A549 (cell line): ENCODE results near the gene GINS1. TPM values are rescaled to one million over a fixed set of nuclear protein-coding genes. Genes with fewer than 3 reads are reported as not detected.

Source experiments
- ATAC-seq, 2 experiments: fragments of 200-7000 bp in 1 of 2; fragments of >200 bp in 1 of 2; cut with Nextera tagmentation in 1 of 2; cut with Tn5 transposase in 1 of 2; 3 replicates each; pipeline versions ENCODE4 v1.8.0 to v1.9.1; 2018 to 2020; ENCODE audit warnings: mild to moderate bottlenecking in 1 of 2, moderate library complexity in 1 of 2
- CTCF ChIA-PET: fragments of 300-600 bp; sonication (Branson Sonifier 250); formaldehyde crosslinking; extraction: SDS; loops from one replicate; lab custom pipeline; 2021; ENCODE audit warnings: antibody characterized with exemption, inconsistent platforms; lab: Yijun Ruan, JAX
- POLR2A ChIA-PET: fragments of 350-600 bp; formaldehyde crosslinking; extraction: SDS; loops from one replicate; lab custom pipeline; 2021; ENCODE audit warnings: antibody characterized with exemption, inconsistent platforms; lab: Yijun Ruan, JAX
- DNase-seq, 2 experiments: peaks; one replicate each; pipeline versions ENCODE4 v3.0.0 to v3.0.0-alpha.2; 2011 to 2016; ENCODE audit warnings: low read depth in 1 of 2, low spot score in 1 of 2
- FAIRE-seq: peaks from 2 replicates; lab custom pipeline; 2011; peaks lifted over from hg19 to GRCh38; lab: Jason Lieb, UNC
- H3K27ac ChIP-seq, 2 experiments: fragments of >200 bp; sonication (Bioruptor Twin); formaldehyde crosslinking; 3 replicates each; pipeline ENCODE4 v1.5.1; 2016 to 2017
- H3K4me1 ChIP-seq: fragments of >200 bp; sonication (Bioruptor Twin); formaldehyde crosslinking; 3 replicates; pipeline ENCODE4 v1.6.1; 2016
- H3K4me2 ChIP-seq: fragments of >200 bp; sonication (Bioruptor Twin); formaldehyde crosslinking; 3 replicates; pipeline ENCODE4 v1.6.1; 2016
- H3K4me3 ChIP-seq: fragments of >200 bp; sonication (Bioruptor Twin); formaldehyde crosslinking; 3 replicates; pipeline ENCODE4 v1.5.1; 2016
- H3K9me3 ChIP-seq: fragments of >200 bp; sonication (Bioruptor Twin); formaldehyde crosslinking; 3 replicates; pipeline ENCODE4 v1.6.1; 2016
- CBX2 ChIP-seq: fragments of 200-600 bp; sonication (generic); IDR thresholded peaks from 2 replicates; pipeline ENCODE4 v1.6.1; 2016; ENCODE audit warnings: low read depth, mild to moderate bottlenecking, borderline replicate concordance
- EHF ChIP-seq: fragments of 250-450 bp; sonication (Bioruptor Pico); IDR thresholded peaks from 2 replicates; pipeline ENCODE4 v1.5.0; 2020; ENCODE audit warnings: mild to moderate bottlenecking
- FOSB ChIP-seq: fragments of 250-450 bp; sonication (Bioruptor Pico); IDR thresholded peaks from 2 replicates; pipeline ENCODE4 v1.5.0; 2020; ENCODE audit warnings: mild to moderate bottlenecking, moderate library complexity
- FOSL2 ChIP-seq, 2 experiments: fragments of 450-650 bp in 1 of 2; fragments of >200 bp in 1 of 2; sonication (Bioruptor Twin) in 1 of 2; formaldehyde crosslinking; IDR thresholded peaks; 2 replicates each; pipeline versions ENCODE4 v1.5.0 to v1.6.1; 2016 to 2020; ENCODE audit warnings: mild to moderate bottlenecking in 1 of 2, moderate library complexity in 1 of 2
- GATA3 ChIP-seq: IDR thresholded peaks from 2 replicates; pipeline ENCODE4 v1.6.1; 2012; ENCODE audit warnings: borderline replicate concordance
- HOXA7 ChIP-seq: fragments of 250-450 bp; sonication (Bioruptor Pico); IDR thresholded peaks from 2 replicates; pipeline ENCODE4 v1.5.0; 2020; ENCODE audit warnings: mild to moderate bottlenecking, moderate library complexity
- KDM1A ChIP-seq: fragments of 200-600 bp; sonication (generic); IDR thresholded peaks from 2 replicates; pipeline ENCODE4 v1.6.1; 2016; ENCODE audit warnings: low read depth, mild to moderate bottlenecking
- KDM5A ChIP-seq: fragments of 200-600 bp; sonication (generic); IDR thresholded peaks from 2 replicates; pipeline ENCODE4 v1.6.1; 2016; ENCODE audit warnings: antibody characterized with exemption, mild to moderate bottlenecking
- MYC ChIP-seq: IDR thresholded peaks from 2 replicates; pipeline ENCODE4 v1.6.1; 2012; ENCODE audit warnings: mild to moderate bottlenecking, inconsistent platforms, low read length, improper control_type of control experiment, borderline replicate concordance
- NPAS2 ChIP-seq: fragments of 250-450 bp; sonication (Bioruptor Pico); IDR thresholded peaks from 2 replicates; pipeline ENCODE4 v1.8.0; 2022; ENCODE audit warnings: mild to moderate bottlenecking, moderate library complexity, borderline replicate concordance
- POLR2AphosphoS2 ChIP-seq: conservative IDR thresholded peaks from 2 replicates; pipeline ENCODE4 v1.6.1; 2012; ENCODE audit warnings: low read length, improper control_type of control experiment, inconsistent platforms
- RAD21 ChIP-seq, 2 experiments: fragments of >200 bp in 1 of 2; sonication (Bioruptor Twin) in 1 of 2; formaldehyde crosslinking in 1 of 2; IDR thresholded peaks in 1 of 2; conservative IDR thresholded peaks in 1 of 2; 2 replicates in 1 of 2; 3 replicates in 1 of 2; pipeline ENCODE4 v1.6.1; 2012 to 2018; ENCODE audit warnings: inconsistent platforms in 1 of 2
- RARB ChIP-seq: fragments of 250-450 bp; sonication (Bioruptor Pico); IDR thresholded peaks from 2 replicates; pipeline ENCODE4 v1.8.0; 2021; ENCODE audit warnings: mild to moderate bottlenecking, moderate library complexity
- RFX5 ChIP-seq: fragments of 450-650 bp; IDR thresholded peaks from 2 replicates; pipeline ENCODE4 v1.7.1; 2014; ENCODE audit warnings: antibody characterized with exemption, mild to moderate bottlenecking, moderate library complexity
- SREBF2 ChIP-seq: fragments of 450-650 bp; IDR thresholded peaks from 2 replicates; pipeline ENCODE4 v1.6.1; 2014; ENCODE audit warnings: mild to moderate bottlenecking, moderate library complexity
- TP53 ChIP-seq: fragments of 250-450 bp; sonication (Bioruptor Pico); IDR thresholded peaks from 2 replicates; pipeline ENCODE4 v1.5.0; 2021; ENCODE audit warnings: mild to moderate bottlenecking, moderate library complexity
- ZC3H11A ChIP-seq: fragments of 450-650 bp; IDR thresholded peaks from 2 replicates; pipeline ENCODE4 v1.6.1; 2014; ENCODE audit warnings: antibody characterized with exemption, mild to moderate bottlenecking
- ZSCAN20 ChIP-seq: fragments of 250-450 bp; sonication (Bioruptor Pico); IDR thresholded peaks from 2 replicates; pipeline ENCODE4 v1.8.0; 2022; ENCODE audit warnings: mild to moderate bottlenecking, moderate library complexity
- WGBS: methylation state at CpG from one replicate; pipeline ENCODE4 v1.1.6; 2017; ENCODE audit errors: missing lambda C conversion rate; 5-methylcytosine and 5-hydroxymethylcytosine counted together
- polyA plus RNA-seq, 4 experiments: library from polyadenylated mRNA; depleted of rRNA in 3 of 4; stranded (reverse); fragments of >200 nt; fragmentation: RNase III in 1 of 4; extraction: RNeasy Plus Mini Kit Qiagen cat#74134 plus additional on column Dnase treatment in 1 of 4; gene quantifications; 2 replicates in 3 of 4; 3 replicates in 1 of 4; pipeline ENCODE4 v1.2.3, GENCODE V29; 2011 to 2017
- TF ChIP-seq, protein P1 (sequence below): fragments of >200 bp; sonication (Bioruptor Twin); formaldehyde crosslinking; IDR thresholded peaks from 3 replicates; pipeline ENCODE4 v1.6.1; 2016
- TF ChIP-seq, protein P2 (sequence below): fragments of 150-350 bp; IDR thresholded peaks from 2 replicates; pipeline ENCODE4 v1.6.1; 2014; ENCODE audit warnings: low read depth, mild to moderate bottlenecking, low read length

The GINS1 gene
- polyA plus RNA-seq, 2 of the 4 experiments (the other 2 are of a cell fraction) = 34.2 to 46.4 TPM

DNA sequence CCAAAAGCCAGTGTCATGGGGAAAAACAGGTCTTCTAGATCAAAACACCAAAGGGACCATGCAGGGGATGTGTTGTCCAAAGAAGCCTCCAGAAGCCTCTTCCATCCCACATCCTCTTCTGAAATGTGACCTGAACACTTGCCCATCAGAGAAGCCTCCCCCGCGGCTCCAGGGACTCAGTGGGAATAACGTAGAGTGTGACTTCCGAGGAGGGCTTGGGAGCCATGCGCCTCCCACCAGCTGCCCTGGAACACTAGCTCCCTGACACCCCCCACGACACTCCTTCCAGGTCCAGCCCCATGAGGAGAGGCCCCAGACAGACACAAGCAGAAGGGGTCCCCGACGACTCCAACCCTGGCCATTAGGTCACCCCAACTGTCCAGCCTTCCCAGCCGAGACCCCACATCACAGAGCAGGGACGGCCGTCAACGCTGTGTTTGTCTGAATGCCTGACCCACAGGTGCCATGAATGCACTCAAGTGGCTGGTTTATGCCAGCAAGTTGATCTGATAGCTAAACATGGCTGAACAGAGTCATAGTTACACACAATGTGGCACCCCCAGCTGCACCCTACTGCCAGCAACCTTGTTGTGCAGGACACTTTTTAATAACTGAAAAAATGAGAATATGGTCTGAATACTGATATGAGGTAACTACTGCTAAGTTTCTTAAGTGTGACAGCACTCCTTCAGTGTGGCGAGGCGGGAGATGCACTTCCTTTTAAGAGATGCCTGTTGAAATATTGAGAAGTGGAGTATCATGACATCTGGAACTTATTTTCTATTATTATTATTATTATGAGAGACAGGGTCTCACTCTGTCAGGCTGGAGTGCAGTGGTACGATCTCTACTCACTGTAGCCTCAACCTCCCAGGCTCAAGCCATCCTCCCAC is 58.0 kb downstream of the GINS1 start:
- ATAC-seq = no peak
- TF ChIP-seq KDM5A (no peak), HOXA7 (CRISPR knock-in tag) (no peak), TP53 (CRISPR knock-in tag) (no peak), FOSL2 (IDR thresholded peaks at IDR 0.05) (no peak), FOSL2 (CRISPR knock-in tag; IDR thresholded peaks at IDR 0.05) (no peak), RFX5 (no peak)
- TF ChIP-seq, protein P1, sequence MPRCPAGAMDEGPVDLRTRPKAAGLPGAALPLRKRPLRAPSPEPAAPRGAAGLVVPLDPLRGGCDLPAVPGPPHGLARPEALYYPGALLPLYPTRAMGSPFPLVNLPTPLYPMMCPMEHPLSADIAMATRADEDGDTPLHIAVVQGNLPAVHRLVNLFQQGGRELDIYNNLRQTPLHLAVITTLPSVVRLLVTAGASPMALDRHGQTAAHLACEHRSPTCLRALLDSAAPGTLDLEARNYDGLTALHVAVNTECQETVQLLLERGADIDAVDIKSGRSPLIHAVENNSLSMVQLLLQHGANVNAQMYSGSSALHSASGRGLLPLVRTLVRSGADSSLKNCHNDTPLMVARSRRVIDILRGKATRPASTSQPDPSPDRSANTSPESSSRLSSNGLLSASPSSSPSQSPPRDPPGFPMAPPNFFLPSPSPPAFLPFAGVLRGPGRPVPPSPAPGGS = no peak
- no peak overlapping the region for H3K4me3 ChIP-seq
- POLR2A ChIA-PET = no interaction called here
- H3K4me2 ChIP-seq = no peak overlapping the region
- H3K4me1 ChIP-seq = no peaks in the 10 kb centered on the region
- CTCF ChIA-PET = interaction anchor here (1.2 to 1.4 kb wide), 2 partner anchors 12 to 30 kb away, joined by 3 to 5 read pairs; no protein-coding TSS in a partner anchor
- no peak overlapping the region for H3K27ac ChIP-seq
- WGBS = 89% methylated on average over 15 of the region's 15 CpGs
- H3K9me3 ChIP-seq = no peaks in the 10 kb centered on the region
- FAIRE-seq = no peak
- DNase-seq = no peak

DNA sequence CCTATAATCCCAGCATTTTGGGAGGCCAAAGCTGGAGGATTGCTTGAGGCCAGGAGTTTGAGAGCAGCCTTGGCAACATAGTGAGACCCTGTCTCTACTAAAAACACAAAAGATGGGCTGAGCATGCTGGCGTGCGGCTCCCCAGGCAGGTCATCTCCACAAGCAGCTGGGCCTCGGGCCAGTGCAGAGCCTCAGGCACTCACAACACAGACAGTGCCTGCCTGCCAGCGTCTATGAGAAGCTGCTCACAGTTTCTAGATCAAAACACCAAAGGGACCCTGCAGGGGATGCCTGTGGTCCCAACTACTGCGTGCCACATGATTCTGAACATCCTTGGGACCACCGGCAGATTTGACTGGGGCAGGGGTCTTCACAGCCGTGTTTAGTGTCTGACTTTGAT is 59.4 kb downstream of the GINS1 start:
- no peak overlapping the region for H3K27ac ChIP-seq
- no peak for FAIRE-seq
- no peak for DNase-seq
- no peaks in the 10 kb centered on the region for H3K9me3 ChIP-seq
- no peak overlapping the region for H3K4me2 ChIP-seq
- ChIA-PET POLR2A (interaction anchor here (0.6 kb wide), 1 partner anchor 21 kb away, joined by 4 read pairs; no protein-coding TSS in a partner anchor), CTCF (interaction anchor here (1.0 to 1.4 kb wide), 2 partner anchors 29 to 288 kb away, joined by 3 read pairs; no protein-coding TSS in a partner anchor)
- H3K4me1 ChIP-seq = no peaks in the 10 kb centered on the region
- TF ChIP-seq ZC3H11A (no peak), CBX2 (no peak)
- H3K4me3 ChIP-seq = no peak overlapping the region
- ATAC-seq = no peak
- WGBS = 92% methylated on average over 7 of the region's 7 CpGs

DNA sequence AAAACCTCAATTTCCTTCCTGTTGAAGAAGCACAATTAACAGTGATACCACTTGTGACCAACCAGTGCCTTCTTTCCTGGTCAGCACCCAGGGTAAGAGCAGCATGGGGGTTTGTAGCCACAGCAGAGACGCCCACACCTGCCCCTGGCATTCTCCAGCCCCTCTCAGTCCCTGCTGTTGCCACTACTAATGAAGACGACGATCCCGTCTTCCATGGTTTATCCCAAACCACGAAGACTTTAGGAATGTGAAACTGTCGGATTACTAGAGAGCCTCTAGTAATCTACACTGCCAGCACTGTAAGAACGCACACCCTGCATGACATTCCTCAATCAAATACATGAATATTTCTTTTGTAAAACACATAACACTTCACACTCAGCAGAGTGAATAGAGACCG is 60.0 kb downstream of the GINS1 start:
- no peak for TF ChIP-seq GATA3
- TF ChIP-seq RARB (CRISPR knock-in tag) = no peak
- no peak for TF ChIP-seq SREBF2
- no peak for TF ChIP-seq ZSCAN20
- no peak for TF ChIP-seq RAD21 (conservative IDR thresholded peaks at IDR 0.05 in 1 of 2, IDR thresholded peaks at IDR 0.05 in 1 of 2)
- TF ChIP-seq TP53 (CRISPR knock-in tag) = no peak
- TF ChIP-seq, protein P1 = no peak
- no peak for TF ChIP-seq EHF (CRISPR knock-in tag)
- no peak for TF ChIP-seq KDM1A
- no peak for TF ChIP-seq POLR2AphosphoS2
- TF ChIP-seq, protein P2, sequence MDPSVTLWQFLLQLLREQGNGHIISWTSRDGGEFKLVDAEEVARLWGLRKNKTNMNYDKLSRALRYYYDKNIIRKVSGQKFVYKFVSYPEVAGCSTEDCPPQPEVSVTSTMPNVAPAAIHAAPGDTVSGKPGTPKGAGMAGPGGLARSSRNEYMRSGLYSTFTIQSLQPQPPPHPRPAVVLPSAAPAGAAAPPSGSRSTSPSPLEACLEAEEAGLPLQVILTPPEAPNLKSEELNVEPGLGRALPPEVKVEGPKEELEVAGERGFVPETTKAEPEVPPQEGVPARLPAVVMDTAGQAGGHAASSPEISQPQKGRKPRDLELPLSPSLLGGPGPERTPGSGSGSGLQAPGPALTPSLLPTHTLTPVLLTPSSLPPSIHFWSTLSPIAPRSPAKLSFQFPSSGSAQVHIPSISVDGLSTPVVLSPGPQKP = no peak
- no peak for TF ChIP-seq FOSB (CRISPR knock-in tag)
- TF ChIP-seq MYC = no peak
- no peak for TF ChIP-seq NPAS2 (CRISPR knock-in tag)
- Histone ChIP-seq H3K4me2 (no peak overlapping the region), H3K4me1 (no peaks in the 10 kb centered on the region), H3K4me3 (no peak overlapping the region), H3K9me3 (no peaks in the 10 kb centered on the region), H3K27ac (no peak overlapping the region)
- DNase-seq (no peak), ATAC-seq (no peak), FAIRE-seq (no peak)
- POLR2A ChIA-PET = no interaction called here
- WGBS = 88% methylated on average over 8 of the region's 8 CpGs
- CTCF ChIA-PET = interaction anchor here (0.7 to 1.0 kb wide), 2 partner anchors 13 to 288 kb away, joined by 3 read pairs; no protein-coding TSS in a partner anchor
